HFFc6 (cell line): ENCODE results near the gene EEF2K. TPM values are rescaled to one million over a fixed set of nuclear protein-coding genes. Genes with fewer than 3 reads are reported as not detected.

Experiments used
- DNase-seq: peaks from one replicate; pipeline ENCODE4 v3.0.0-alpha.2; 2018
- H3K27ac Mint-ChIP-seq: 2 replicates; pipeline ENCODE4 v1.8.0; 2020; ENCODE audit warnings: mild to moderate bottlenecking, mixed read lengths
- H3K27me3 Mint-ChIP-seq: 2 replicates; pipeline ENCODE4 v1.8.0; 2021; ENCODE audit warnings: mild to moderate bottlenecking, moderate library complexity, mixed read lengths; ENCODE audit not compliant: insufficient read depth
- H3K36me3 Mint-ChIP-seq: 2 replicates; pipeline ENCODE4 v1.8.0; 2021; ENCODE audit warnings: low read depth, mixed read lengths
- H3K4me1 Mint-ChIP-seq: 2 replicates; pipeline ENCODE4 v1.8.0; 2020; ENCODE audit warnings: low read depth, mixed read lengths
- H3K4me3 Mint-ChIP-seq: 2 replicates; pipeline ENCODE4 v1.8.0; 2020; ENCODE audit warnings: mild to moderate bottlenecking, moderate library complexity, mixed read lengths
- H3K9me3 Mint-ChIP-seq: 2 replicates; pipeline ENCODE4 v1.8.0; 2020; ENCODE audit warnings: mild to moderate bottlenecking, mixed read lengths
- total RNA-seq, 6 experiments: library from RNA; stranded (reverse); fragmentation: NEBNext Ultra II Directional; extraction: Animal tissue kit (Norgen Biotek cat#: 25700); gene quantifications; 2 replicates in 1 of 6; 3 replicates in 5 of 6; pipeline ENCODE4 v1.2.3, GENCODE V29; 2021
- TF ChIP-seq, protein P1 (sequence below): fragments of 200-600 bp; sonication (generic); IDR thresholded peaks from 2 replicates; pipeline ENCODE4 v1.5.0; 2021; ENCODE audit warnings: antibody characterized with exemption, mild to moderate bottlenecking

Gene EEF2K
- total RNA-seq, 6 experiments from 2014 or later, result 21.5 to 26.6 (median 23.5) TPM

DNA sequence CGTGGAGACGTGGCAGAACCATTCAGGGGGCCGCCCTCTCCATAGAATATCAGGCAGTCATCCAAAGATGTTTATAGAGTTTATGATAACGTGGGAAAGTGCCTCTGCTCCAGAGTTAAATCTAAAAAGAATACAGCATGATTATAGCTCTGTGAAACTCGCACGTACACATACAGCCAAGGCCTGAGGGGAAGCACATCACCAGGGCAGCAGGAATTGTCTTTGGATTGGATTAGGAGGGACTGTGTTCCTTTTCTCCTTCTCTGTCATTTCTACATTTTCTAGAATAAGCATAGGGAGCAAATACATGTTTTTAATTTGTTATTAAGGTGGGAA is 26.9 kb downstream of the EEF2K start:
- Mint-ChIP-seq H3K9me3 (no peaks in the 10 kb centered on the region), H3K4me3 (no peak overlapping the region), H3K36me3 (peaks cover 23% of the 10 kb centered on the region), H3K27ac (no peak overlapping the region), H3K27me3 (no peaks in the 10 kb centered on the region; the same call in 1 of the 2 replicates), H3K4me1 (peaks cover 8% of the 10 kb centered on the region)
- TF ChIP-seq, protein P1, sequence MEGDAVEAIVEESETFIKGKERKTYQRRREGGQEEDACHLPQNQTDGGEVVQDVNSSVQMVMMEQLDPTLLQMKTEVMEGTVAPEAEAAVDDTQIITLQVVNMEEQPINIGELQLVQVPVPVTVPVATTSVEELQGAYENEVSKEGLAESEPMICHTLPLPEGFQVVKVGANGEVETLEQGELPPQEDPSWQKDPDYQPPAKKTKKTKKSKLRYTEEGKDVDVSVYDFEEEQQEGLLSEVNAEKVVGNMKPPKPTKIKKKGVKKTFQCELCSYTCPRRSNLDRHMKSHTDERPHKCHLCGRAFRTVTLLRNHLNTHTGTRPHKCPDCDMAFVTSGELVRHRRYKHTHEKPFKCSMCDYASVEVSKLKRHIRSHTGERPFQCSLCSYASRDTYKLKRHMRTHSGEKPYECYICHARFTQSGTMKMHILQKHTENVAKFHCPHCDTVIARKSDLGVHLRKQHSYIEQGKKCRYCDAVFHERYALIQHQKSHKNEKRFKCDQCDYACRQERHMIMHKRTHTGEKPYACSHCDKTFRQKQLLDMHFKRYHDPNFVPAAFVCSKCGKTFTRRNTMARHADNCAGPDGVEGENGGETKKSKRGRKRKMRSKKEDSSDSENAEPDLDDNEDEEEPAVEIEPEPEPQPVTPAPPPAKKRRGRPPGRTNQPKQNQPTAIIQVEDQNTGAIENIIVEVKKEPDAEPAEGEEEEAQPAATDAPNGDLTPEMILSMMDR, result no peak
- DNase-seq, result no peak

DNA sequence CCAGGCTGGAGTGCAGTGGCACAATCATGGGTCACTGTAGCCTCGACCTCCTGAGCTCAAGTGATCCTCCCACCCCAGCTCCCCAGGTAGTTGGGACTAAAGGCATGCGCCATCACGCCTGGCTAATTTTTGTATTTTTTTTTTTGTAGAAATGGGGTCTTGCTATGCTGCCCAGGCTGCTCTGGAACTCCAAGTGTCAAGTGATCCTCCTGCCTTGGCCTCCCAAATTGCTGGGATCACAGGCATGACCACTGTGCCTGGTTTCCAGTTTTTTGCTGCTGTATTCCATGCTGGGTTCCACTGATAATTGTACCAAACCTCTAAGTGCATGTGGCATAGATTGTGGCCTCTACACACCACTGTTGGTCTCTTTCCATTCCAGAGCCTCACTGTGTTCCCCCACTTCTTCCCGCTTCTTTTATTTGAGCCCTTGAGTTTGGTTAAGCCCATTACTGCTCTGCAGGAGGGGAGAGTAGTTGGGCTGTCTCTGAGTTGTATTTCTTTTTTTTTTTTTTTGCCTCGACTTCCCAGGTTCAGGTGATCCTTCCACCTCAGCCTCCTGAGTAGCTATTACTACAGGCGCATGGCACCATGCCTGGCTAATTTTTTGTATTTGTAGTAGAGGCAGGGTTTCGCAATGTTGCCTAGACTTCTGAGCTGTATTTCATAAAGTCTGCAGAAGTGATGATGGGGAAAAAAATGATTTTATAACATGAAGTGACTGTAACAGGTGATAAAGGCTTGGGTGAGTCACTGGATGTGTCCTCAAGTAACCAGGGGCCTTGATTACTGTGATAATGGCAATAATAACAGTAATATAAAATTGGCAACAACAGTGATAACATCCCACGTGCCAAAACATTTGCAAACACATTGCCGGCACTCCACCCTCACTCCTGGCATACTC is 30.0 kb downstream of the EEF2K start:
- TF ChIP-seq, protein P1, result no peak
- Mint-ChIP-seq H3K9me3 (no peaks in the 10 kb centered on the region), H3K4me1 (peaks cover 8% of the 10 kb centered on the region), H3K27ac (no peak overlapping the region), H3K4me3 (no peak overlapping the region), H3K36me3 (peaks cover 10% of the 10 kb centered on the region; the same call in 1 of the 2 replicates), H3K27me3 (no peaks in the 10 kb centered on the region)
- no peak for DNase-seq

- Mint-ChIP-seq H3K27ac (no peak overlapping the region), H3K4me3 (no peak overlapping the region), H3K9me3 (no peaks in the 10 kb centered on the region), H3K4me1 (no peaks in the 10 kb centered on the region), H3K36me3 (0 out of 2 replicates have a peak, but pooled peaks cover 4% of the 10 kb centered on the region), H3K27me3 (no peaks in the 10 kb centered on the region)
- TF ChIP-seq, protein P1, result no peak
- DNase-seq, result no peak
Observed at GRCh38 chr16:22239131-22239805, 33.2 kb downstream of the EEF2K start.

DNA sequence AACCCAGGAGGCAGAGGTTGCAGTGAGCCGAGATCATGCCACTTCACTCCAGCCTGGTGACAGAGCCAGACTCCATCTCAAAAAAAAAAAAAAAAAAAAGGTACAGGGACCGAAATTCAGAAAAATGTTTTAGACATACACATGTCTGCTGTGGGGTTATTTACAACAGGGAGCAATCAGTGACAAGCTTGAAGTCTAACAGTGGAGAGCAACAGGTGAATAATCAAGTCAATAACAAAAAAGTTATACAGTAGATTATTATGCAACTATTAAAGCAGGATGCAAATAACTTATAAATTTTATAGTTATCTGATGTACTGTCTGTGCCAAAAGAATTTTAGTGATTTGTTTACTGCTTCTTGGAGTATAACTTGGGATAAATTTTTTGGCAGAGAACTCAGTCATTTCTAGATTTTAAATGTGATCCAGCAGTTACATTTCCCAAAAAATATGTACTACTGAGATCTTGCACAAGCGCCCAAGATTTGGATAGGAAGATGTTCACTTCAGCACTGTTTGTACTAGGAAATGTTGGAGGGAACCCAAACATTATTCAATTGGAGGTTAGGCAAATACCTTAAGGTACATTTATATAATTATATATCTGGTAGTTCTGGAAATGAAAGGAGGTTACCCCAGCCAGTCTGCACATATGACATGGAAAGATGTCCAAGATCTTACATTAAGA is 34.1 kb downstream of the EEF2K start:
- H3K9me3 Mint-ChIP-seq, result no peaks in the 10 kb centered on the region
- no peaks in the 10 kb centered on the region for H3K4me1 Mint-ChIP-seq
- H3K27me3 Mint-ChIP-seq, result no peaks in the 10 kb centered on the region
- TF ChIP-seq, protein P1, result no peak
- H3K27ac Mint-ChIP-seq, result no peak overlapping the region
- DNase-seq, result no peak
- no peak overlapping the region for H3K4me3 Mint-ChIP-seq
- 0 out of 2 replicates have a peak, but pooled peaks cover 4% of the 10 kb centered on the region for H3K36me3 Mint-ChIP-seq

GRCh38 chr16:22250522-22250921 is 44.4 kb downstream of the EEF2K start:
- Mint-ChIP-seq H3K4me1 (peaks cover 5% of the 10 kb centered on the region; the same call in 1 of the 2 replicates), H3K4me3 (no peak overlapping the region), H3K27me3 (no peaks in the 10 kb centered on the region; the same call in 1 of the 2 replicates), H3K27ac (no peak overlapping the region; the same call in 1 of the 2 replicates), H3K9me3 (peaks cover 4% of the 10 kb centered on the region; the same call in 1 of the 2 replicates), H3K36me3 (peaks cover 28% of the 10 kb centered on the region)
- TF ChIP-seq, protein P1, result no peak
- no peak for DNase-seq
